ENCODE measurements around the gene RPS6KA1. TPM values are rescaled to one million over a fixed set of nuclear protein-coding genes. Genes with fewer than 3 reads are reported as not detected.
"Not testable (repeated sequence)": the region's sequence is repeated elsewhere in the genome, so short reads cannot be mapped to it uniquely, and the experiment has no call there.

Gene RPS6KA1
- total RNA-seq, 2 donors from 2014 or later, result 174 to 198 TPM

GRCh38 chr1:26581287-26581651 is 51.7 kb downstream of the RPS6KA1 start:
- DNase-seq, result no peak
- no peaks in the 10 kb centered on the region for H3K9me3 ChIP-seq
- intact Hi-C loops (cut with DNase I), result loop anchor here (10.0 kb wide), 1 partner anchor 86 kb away; no protein-coding TSS in a partner anchor

GRCh38 chr1:26582053-26582835 is 52.7 kb downstream of the RPS6KA1 start:
- H3K27ac ChIP-seq, result no peak overlapping the region
- H3K9ac ChIP-seq (ENCODE audit: low read depth in 2 of 2, low read length in 2 of 2), result no peak overlapping the region
- H3K4me1 ChIP-seq, result no peaks in the 10 kb centered on the region
- no peaks in the 10 kb centered on the region for H3K27me3 ChIP-seq
- no peaks in the 10 kb centered on the region for H3K36me3 ChIP-seq
- intact Hi-C loops (cut with DNase I), result loop anchor here (10.0 kb wide), 1 partner anchor 87 kb away; no protein-coding TSS in a partner anchor
- no peak for TF ChIP-seq CTCF (IDR thresholded peaks at IDR 0.05)
- no peak overlapping the region for H3K4me3 ChIP-seq
- DNase-seq, result no peak
- H3K9me3 ChIP-seq, result no peaks in the 10 kb centered on the region

More at GRCh38 chr1:26581287-26581651, 51.7 kb downstream of the RPS6KA1 start:
- Histone ChIP-seq H3K27ac (no peak overlapping the region), H3K4me1 (no peaks in the 10 kb centered on the region), H3K36me3 (no peaks in the 10 kb centered on the region), H3K4me3 (no peak overlapping the region), H3K27me3 (no peaks in the 10 kb centered on the region), H3K9ac (ENCODE audit: low read depth in 2 of 2, low read length in 2 of 2) (no peak overlapping the region)
- TF ChIP-seq CTCF (IDR thresholded peaks at IDR 0.05), result no peak

- no peak overlapping the region for H3K27ac ChIP-seq
Measured at GRCh38 chr1:26582836-26583460, 53.4 kb downstream of the RPS6KA1 start.

GRCh38 chr1:26583646-26584485 is 54.3 kb downstream of the RPS6KA1 start:
- Histone ChIP-seq H3K36me3 (no peaks in the 10 kb centered on the region), H3K4me3 (no peak overlapping the region), H3K27ac (no peak overlapping the region), H3K9me3 (no peaks in the 10 kb centered on the region), H3K9ac (ENCODE audit: low read depth in 2 of 2, low read length in 2 of 2) (no peak overlapping the region), H3K4me1 (no peaks in the 10 kb centered on the region), H3K27me3 (no peaks in the 10 kb centered on the region)
- intact Hi-C loops (cut with DNase I), result loop anchor here (10.0 kb wide), 1 partner anchor 89 kb away; no protein-coding TSS in a partner anchor
- no peak for DNase-seq
- TF ChIP-seq CTCF (IDR thresholded peaks at IDR 0.05), result no peak

More at GRCh38 chr1:26582836-26583460, 53.4 kb downstream of the RPS6KA1 start:
- DNase-seq, result no peak
- no peaks in the 10 kb centered on the region for H3K9me3 ChIP-seq
- H3K27me3 ChIP-seq, result no peaks in the 10 kb centered on the region
- intact Hi-C loops (cut with DNase I), result loop anchor here (10.0 kb wide), 1 partner anchor 88 kb away; no protein-coding TSS in a partner anchor
- H3K4me1 ChIP-seq, result no peaks in the 10 kb centered on the region
- no peak for TF ChIP-seq CTCF (IDR thresholded peaks at IDR 0.05)
- H3K4me3 ChIP-seq, result no peak overlapping the region
- no peak overlapping the region for H3K9ac ChIP-seq (ENCODE audit: low read depth in 2 of 2, low read length in 2 of 2)
- no peaks in the 10 kb centered on the region for H3K36me3 ChIP-seq

- not testable (repeated sequence) for H3K9me3 ChIP-seq; H3K4me3 ChIP-seq; H3K36me3 ChIP-seq; DNase-seq; H3K27ac ChIP-seq; H3K9ac ChIP-seq (ENCODE audit: low read depth in 2 of 2, low read length in 2 of 2); H3K4me1 ChIP-seq; H3K27me3 ChIP-seq
- intact Hi-C loops (cut with DNase I), result loop anchor here (10.0 kb wide), 1 partner anchor 90 kb away; no protein-coding TSS in a partner anchor
Measured at GRCh38 chr1:26584588-26584987, 55.0 kb downstream of the RPS6KA1 start.
